Measurements from ENCODE around the gene C5orf58. TPM values are rescaled to one million over a fixed set of nuclear protein-coding genes. Genes with fewer than 3 reads are reported as not detected.

C5orf58 gene
- total and polyA plus RNA-seq, 2 donors (not counting 1 experiment from before 2014, with no cell fraction given): not detected

DNA sequence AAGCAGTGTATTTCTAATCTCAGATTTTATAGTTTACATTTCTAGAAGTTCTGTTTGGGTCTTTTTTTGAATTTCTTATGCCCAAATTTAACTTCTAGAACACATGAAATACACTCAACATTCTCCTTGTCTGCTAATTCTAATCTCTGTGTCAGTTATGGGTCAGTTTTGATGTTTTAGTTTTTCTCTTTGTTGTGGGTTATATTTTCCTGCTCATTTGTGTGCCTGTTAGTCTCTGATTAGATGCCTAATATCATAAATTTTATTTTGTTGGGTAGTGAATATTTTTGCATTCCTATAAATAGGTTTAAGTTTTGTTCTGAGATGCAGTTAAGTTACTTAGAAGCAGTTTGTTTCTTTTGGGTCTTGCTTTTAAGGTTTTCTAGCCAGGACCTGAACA lies 52.4 kb downstream of the C5orf58 start:
- Histone ChIP-seq H3K79me2 (ENCODE audit: control insufficient read depth, insufficient read depth, low read length) (no peaks in the 10 kb centered on the region), H3K4me3 (replicated peaks in 1 of 4; ENCODE audit: control extremely low read depth in 1 of 4, insufficient read depth in 1 of 4, low read depth in 3 of 4, low read length in 4 of 4) (no peak overlapping the region), H3K27ac (ENCODE audit: insufficient read depth, low read length) (no peak overlapping the region), H3K4me1 (ENCODE audit: control insufficient read depth, extremely low read depth, insufficient read depth, low read length) (no peaks in the 10 kb centered on the region), H3K4me2 (ENCODE audit: extremely low read depth, insufficient read depth, low read length) (no peak overlapping the region), H3K9me3 (ENCODE audit: control insufficient read depth, insufficient read depth, low read depth, low read length) (no peaks in the 10 kb centered on the region), H3K36me3 (ENCODE audit: control insufficient read depth, insufficient read depth, low read length) (no peaks in the 10 kb centered on the region), H4K20me1 (ENCODE audit: control insufficient read depth, extremely low read depth, insufficient read depth, low read length) (no peaks in the 10 kb centered on the region), H3K9ac (ENCODE audit: insufficient read depth, low read length) (no peak overlapping the region), H2AFZ (ENCODE audit: low read length) (no peak overlapping the region), H3K27me3 (ENCODE audit: control insufficient read depth, insufficient read depth, low read length) (no peaks in the 10 kb centered on the region)
- no peak for DNase-seq (ENCODE audit: low read depth in 2 of 2)
- TF ChIP-seq, protein P1, sequence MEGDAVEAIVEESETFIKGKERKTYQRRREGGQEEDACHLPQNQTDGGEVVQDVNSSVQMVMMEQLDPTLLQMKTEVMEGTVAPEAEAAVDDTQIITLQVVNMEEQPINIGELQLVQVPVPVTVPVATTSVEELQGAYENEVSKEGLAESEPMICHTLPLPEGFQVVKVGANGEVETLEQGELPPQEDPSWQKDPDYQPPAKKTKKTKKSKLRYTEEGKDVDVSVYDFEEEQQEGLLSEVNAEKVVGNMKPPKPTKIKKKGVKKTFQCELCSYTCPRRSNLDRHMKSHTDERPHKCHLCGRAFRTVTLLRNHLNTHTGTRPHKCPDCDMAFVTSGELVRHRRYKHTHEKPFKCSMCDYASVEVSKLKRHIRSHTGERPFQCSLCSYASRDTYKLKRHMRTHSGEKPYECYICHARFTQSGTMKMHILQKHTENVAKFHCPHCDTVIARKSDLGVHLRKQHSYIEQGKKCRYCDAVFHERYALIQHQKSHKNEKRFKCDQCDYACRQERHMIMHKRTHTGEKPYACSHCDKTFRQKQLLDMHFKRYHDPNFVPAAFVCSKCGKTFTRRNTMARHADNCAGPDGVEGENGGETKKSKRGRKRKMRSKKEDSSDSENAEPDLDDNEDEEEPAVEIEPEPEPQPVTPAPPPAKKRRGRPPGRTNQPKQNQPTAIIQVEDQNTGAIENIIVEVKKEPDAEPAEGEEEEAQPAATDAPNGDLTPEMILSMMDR (conservative IDR thresholded peaks at IDR 0.05 in 1 of 2, IDR thresholded peaks at IDR 0.05 in 1 of 2; ENCODE audit: low read depth in 1 of 2, low read length in 2 of 2): no peak
- no peak for TF ChIP-seq EZH2 (IDR thresholded peaks at IDR 0.05; ENCODE audit: low read length, missing control alignments)

DNA sequence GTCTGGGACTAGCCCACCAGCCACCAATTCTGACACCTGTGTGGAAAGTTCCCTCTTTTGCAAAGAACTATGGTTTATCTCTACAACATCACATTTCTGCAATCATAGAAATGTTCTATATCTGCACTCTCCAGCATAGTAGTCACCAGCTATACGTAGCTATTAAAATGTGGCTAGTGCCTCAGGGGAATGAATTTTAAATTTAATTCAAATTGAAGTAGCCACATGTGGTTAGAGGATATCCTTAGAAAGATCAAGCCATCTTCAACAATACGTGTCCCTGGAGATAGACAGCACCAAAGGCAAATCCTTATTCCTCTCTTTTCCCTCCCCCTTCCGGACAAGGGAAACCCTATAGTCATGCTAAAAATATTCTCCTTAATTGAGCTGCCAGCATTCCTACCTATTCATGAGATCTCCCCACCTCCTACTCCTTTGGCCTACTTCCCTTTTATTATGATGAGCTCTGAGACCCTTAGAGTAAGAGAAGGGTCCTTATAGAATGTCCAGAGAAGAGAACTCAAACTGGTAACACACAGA lies 53.7 kb downstream of the C5orf58 start:
- no peak overlapping the region for H3K27ac ChIP-seq (ENCODE audit: insufficient read depth, low read length)
- H3K79me2 ChIP-seq (ENCODE audit: control insufficient read depth, insufficient read depth, low read length): no peaks in the 10 kb centered on the region
- no peaks in the 10 kb centered on the region for H4K20me1 ChIP-seq (ENCODE audit: control insufficient read depth, extremely low read depth, insufficient read depth, low read length)
- no peaks in the 10 kb centered on the region for H3K36me3 ChIP-seq (ENCODE audit: control insufficient read depth, insufficient read depth, low read length)
- no peaks in the 10 kb centered on the region for H3K9me3 ChIP-seq (ENCODE audit: control insufficient read depth, insufficient read depth, low read depth, low read length)
- H3K4me3 ChIP-seq (replicated peaks in 1 of 4; ENCODE audit: control extremely low read depth in 1 of 4, insufficient read depth in 1 of 4, low read depth in 3 of 4, low read length in 4 of 4): no peak overlapping the region
- H3K9ac ChIP-seq (ENCODE audit: insufficient read depth, low read length): no peak overlapping the region
- no peaks in the 10 kb centered on the region for H3K4me1 ChIP-seq (ENCODE audit: control insufficient read depth, extremely low read depth, insufficient read depth, low read length)
- H3K27me3 ChIP-seq (ENCODE audit: control insufficient read depth, insufficient read depth, low read length): no peaks in the 10 kb centered on the region
- H2AFZ ChIP-seq (ENCODE audit: low read length): no peak overlapping the region
- no peak overlapping the region for H3K4me2 ChIP-seq (ENCODE audit: extremely low read depth, insufficient read depth, low read length)
- no peak for DNase-seq (ENCODE audit: low read depth in 2 of 2)
- TF ChIP-seq EZH2 (IDR thresholded peaks at IDR 0.05; ENCODE audit: low read length, missing control alignments): no peak
- TF ChIP-seq, protein P1 (conservative IDR thresholded peaks at IDR 0.05 in 1 of 2, IDR thresholded peaks at IDR 0.05 in 1 of 2; ENCODE audit: low read depth in 1 of 2, low read length in 2 of 2): no peak

DNA sequence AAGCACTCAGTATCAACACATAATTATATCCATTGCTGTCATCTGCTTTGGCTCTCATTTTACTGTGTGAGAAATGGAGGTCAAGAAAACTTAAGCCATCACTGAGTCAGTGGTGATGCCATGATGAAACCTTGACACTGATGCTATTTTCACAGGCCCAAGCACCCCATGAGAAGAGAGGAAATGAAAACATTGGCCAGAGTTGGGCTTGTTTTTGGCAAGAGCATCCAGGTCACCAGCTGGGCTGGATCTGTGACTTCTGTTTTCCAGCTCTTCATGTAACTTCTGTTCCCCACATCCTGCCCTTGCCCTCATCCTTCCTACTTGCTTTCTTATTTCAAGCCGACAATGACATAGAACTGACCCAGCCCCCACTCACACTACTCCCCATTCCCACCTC lies 54.7 kb downstream of the C5orf58 start:
- H3K9me3 ChIP-seq (ENCODE audit: control insufficient read depth, insufficient read depth, low read depth, low read length): no peaks in the 10 kb centered on the region
- H3K27ac ChIP-seq (ENCODE audit: insufficient read depth, low read length): no peak overlapping the region
- no peaks in the 10 kb centered on the region for H3K79me2 ChIP-seq (ENCODE audit: control insufficient read depth, insufficient read depth, low read length)
- H3K4me3 ChIP-seq (replicated peaks in 1 of 4; ENCODE audit: control extremely low read depth in 1 of 4, insufficient read depth in 1 of 4, low read depth in 3 of 4, low read length in 4 of 4): no peak overlapping the region
- no peak for TF ChIP-seq EZH2 (IDR thresholded peaks at IDR 0.05; ENCODE audit: low read length, missing control alignments)
- TF ChIP-seq, protein P1 (conservative IDR thresholded peaks at IDR 0.05 in 1 of 2, IDR thresholded peaks at IDR 0.05 in 1 of 2; ENCODE audit: low read depth in 1 of 2, low read length in 2 of 2): no peak
- H3K27me3 ChIP-seq (ENCODE audit: control insufficient read depth, insufficient read depth, low read length): no peaks in the 10 kb centered on the region
- H3K9ac ChIP-seq (ENCODE audit: insufficient read depth, low read length): no peak overlapping the region
- peak in 1 of 2 donors; percentile 42 for DNase-seq (ENCODE audit: low read depth in 2 of 2)
- no peak overlapping the region for H2AFZ ChIP-seq (ENCODE audit: low read length)
- no peaks in the 10 kb centered on the region for H3K4me1 ChIP-seq (ENCODE audit: control insufficient read depth, extremely low read depth, insufficient read depth, low read length)
- H4K20me1 ChIP-seq (ENCODE audit: control insufficient read depth, extremely low read depth, insufficient read depth, low read length): no peaks in the 10 kb centered on the region
- H3K36me3 ChIP-seq (ENCODE audit: control insufficient read depth, insufficient read depth, low read length): no peaks in the 10 kb centered on the region
- no peak overlapping the region for H3K4me2 ChIP-seq (ENCODE audit: extremely low read depth, insufficient read depth, low read length)
